KMS-11 (cell line): ENCODE results near the gene TOR2A.

Experiments used
- H2AFZ ChIP-seq: fragments of 200-600 bp; sonication (generic); 2 replicates; pipeline ENCODE4 v1.6.1; 2016; ENCODE audit warnings: antibody characterized with exemption, mixed run types, low read depth
- H3K27ac ChIP-seq: fragments of 200-600 bp; sonication (generic); 2 replicates; pipeline ENCODE4 v1.6.1; 2016; ENCODE audit warnings: mild to moderate bottlenecking, mixed run types
- H3K27me3 ChIP-seq: fragments of 200-600 bp; sonication (generic); 2 replicates; pipeline ENCODE4 v1.6.1; 2017; ENCODE audit warnings: mild to moderate bottlenecking, low read depth, mixed run types, moderate library complexity; ENCODE audit not compliant: insufficient read depth
- H3K36me3 ChIP-seq: fragments of 200-600 bp; sonication (generic); 2 replicates; pipeline ENCODE4 v1.6.1; 2017; ENCODE audit warnings: mild to moderate bottlenecking, mixed run types; ENCODE audit not compliant: insufficient read depth
- H3K4me1 ChIP-seq: fragments of 200-600 bp; sonication (generic); 2 replicates; pipeline ENCODE4 v1.6.1; 2016; ENCODE audit warnings: mild to moderate bottlenecking, low read depth, mixed run types; ENCODE audit not compliant: poor library complexity, severe bottlenecking
- H3K4me2 ChIP-seq: fragments of 200-600 bp; sonication (generic); 2 replicates; pipeline ENCODE4 v1.7.0; 2016; ENCODE audit warnings: mild to moderate bottlenecking, mixed run types
- H3K4me3 ChIP-seq: fragments of 200-600 bp; sonication (generic); IDR thresholded peaks from 2 replicates; pipeline ENCODE4 v1.6.1; 2017; ENCODE audit warnings: low read depth, low read length, mixed read lengths; ENCODE audit not compliant: insufficient read depth
- H3K79me2 ChIP-seq: fragments of 200-600 bp; sonication (generic); 2 replicates; pipeline ENCODE4 v1.6.1; 2016; ENCODE audit warnings: low read depth, mixed run types; ENCODE audit not compliant: insufficient read depth
- H3K9ac ChIP-seq: fragments of 200-600 bp; sonication (generic); 2 replicates; pipeline ENCODE4 v1.6.1; 2016; ENCODE audit warnings: mild to moderate bottlenecking, mixed run types
- H4K20me1 ChIP-seq: fragments of 200-600 bp; sonication (generic); 2 replicates; pipeline ENCODE4 v1.6.1; 2016; ENCODE audit warnings: mild to moderate bottlenecking, mixed run types; ENCODE audit not compliant: insufficient read depth
- TF ChIP-seq, protein P1 (sequence below): fragments of 200-600 bp; sonication (generic); conservative IDR thresholded peaks from 2 replicates; pipeline ENCODE4 v1.6.1; 2017; ENCODE audit warnings: low read depth, mild to moderate bottlenecking, antibody characterized with exemption, low read length, moderate library complexity, mixed read lengths

TOR2A gene

DNA sequence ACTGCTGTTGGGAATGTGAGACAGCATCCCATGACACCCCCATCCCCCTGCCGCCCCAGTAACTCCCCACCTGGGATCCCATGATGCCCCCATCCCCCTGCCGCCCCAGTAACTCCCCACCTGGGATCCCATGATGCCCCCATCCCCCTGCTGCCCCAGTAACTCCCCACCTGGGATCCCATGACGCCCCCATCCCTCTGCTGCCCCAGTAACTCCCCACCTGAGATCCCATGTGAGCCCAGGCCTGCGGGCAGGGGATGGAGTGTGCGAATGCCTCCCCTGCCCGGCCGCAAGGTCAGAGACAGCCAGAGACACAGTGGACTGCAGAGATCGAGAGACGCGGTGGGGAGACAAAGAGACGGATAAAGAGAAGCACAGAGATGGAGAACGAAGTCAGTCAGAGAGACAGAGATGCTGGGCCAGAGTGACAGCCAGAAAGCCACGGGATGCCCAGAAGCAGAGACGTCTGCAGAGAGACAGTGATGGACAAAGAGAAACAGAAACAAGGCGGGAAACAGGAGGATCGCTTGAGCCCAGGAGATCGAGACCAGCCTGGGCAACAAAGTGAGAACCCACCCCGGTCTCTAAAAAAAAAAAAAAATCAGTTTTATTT, 42.4 kb upstream of the TOR2A start:
- Histone ChIP-seq H3K4me2 (peak overlapping the region; percentile 98), H2AFZ (no peak overlapping the region), H3K79me2 (peaks cover 31% of the 10 kb centered on the region), H3K4me1 (peaks cover 72% of the 10 kb centered on the region), H4K20me1 (no peaks in the 10 kb centered on the region), H3K4me3 (no peak overlapping the region), H3K27ac (peak overlapping the region; percentile 98), H3K27me3 (no peaks in the 10 kb centered on the region), H3K36me3 (no peaks in the 10 kb centered on the region), H3K9ac (peak overlapping the region; percentile 85)
- TF ChIP-seq, protein P1, sequence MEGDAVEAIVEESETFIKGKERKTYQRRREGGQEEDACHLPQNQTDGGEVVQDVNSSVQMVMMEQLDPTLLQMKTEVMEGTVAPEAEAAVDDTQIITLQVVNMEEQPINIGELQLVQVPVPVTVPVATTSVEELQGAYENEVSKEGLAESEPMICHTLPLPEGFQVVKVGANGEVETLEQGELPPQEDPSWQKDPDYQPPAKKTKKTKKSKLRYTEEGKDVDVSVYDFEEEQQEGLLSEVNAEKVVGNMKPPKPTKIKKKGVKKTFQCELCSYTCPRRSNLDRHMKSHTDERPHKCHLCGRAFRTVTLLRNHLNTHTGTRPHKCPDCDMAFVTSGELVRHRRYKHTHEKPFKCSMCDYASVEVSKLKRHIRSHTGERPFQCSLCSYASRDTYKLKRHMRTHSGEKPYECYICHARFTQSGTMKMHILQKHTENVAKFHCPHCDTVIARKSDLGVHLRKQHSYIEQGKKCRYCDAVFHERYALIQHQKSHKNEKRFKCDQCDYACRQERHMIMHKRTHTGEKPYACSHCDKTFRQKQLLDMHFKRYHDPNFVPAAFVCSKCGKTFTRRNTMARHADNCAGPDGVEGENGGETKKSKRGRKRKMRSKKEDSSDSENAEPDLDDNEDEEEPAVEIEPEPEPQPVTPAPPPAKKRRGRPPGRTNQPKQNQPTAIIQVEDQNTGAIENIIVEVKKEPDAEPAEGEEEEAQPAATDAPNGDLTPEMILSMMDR, result no peak

DNA sequence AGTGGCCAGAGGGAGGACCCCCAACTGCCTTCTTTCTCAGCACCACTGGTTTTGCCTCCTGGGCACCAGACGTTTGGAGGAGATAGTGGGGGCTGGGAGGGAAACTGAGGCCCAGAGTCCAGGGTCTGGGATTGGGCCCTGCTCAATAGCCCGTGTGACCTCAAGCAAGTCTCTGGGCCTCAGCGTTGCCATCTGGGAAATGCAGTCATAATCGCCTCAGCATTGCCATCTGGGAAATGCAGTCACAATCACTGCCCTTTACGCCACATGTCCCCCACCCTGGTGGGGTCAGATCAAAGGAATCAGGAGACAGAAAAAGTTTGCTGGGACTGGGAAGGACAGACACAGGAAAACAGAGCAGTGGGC, 41.8 kb upstream of the TOR2A start:
- Histone ChIP-seq H3K27me3 (no peaks in the 10 kb centered on the region), H3K9ac (peak overlapping the region; percentile 85), H2AFZ (peak overlapping the region; percentile 46; the same call in 1 of the 2 replicates), H3K36me3 (no peaks in the 10 kb centered on the region), H3K4me2 (peak overlapping the region; percentile 98), H3K4me3 (no peak overlapping the region), H3K79me2 (peaks cover 31% of the 10 kb centered on the region), H3K27ac (peak overlapping the region; percentile 98), H3K4me1 (peaks cover 78% of the 10 kb centered on the region), H4K20me1 (no peaks in the 10 kb centered on the region)
- TF ChIP-seq, protein P1, result no peak

DNA sequence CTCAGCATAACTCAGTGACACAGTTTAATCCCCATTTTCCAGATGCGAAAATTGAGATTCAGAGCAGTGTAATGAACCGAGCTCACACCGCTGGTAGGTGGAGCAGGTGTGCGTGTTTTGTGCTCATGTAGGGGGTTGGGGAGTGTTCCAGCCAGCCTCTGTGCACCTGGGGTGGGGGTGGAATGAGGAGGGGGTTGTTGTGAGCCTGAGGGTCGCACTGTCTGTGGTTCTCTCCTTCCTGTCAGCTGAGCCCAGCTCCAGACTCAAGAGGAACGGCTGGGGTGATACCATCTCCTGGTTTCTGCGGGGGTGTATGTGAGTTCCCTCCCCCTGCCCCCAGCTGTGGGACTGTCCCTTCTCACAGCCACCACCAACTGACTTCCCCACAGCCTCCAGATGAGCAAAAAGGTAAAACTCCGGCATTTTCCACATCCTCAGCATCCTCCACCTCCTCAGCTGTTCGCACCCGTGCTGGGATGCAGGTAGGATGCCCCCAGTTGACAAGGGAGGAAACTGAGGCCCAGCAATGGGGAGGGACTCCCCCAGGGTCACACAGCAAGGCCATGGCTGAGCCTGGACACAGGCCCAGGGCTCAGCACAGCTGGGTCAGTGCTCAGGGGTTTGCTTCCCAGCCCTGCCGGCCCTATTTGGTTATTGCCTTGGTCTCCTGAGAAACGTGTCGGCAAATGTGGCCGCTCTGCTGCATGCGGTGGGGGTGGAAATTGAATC, 41.3 kb upstream of the TOR2A start:
- H3K4me3 ChIP-seq, result no peak overlapping the region
- TF ChIP-seq, protein P1, result no peak
- H2AFZ ChIP-seq, result peak overlapping the region; percentile 46; the same call in 1 of the 2 replicates
- no peaks in the 10 kb centered on the region for H4K20me1 ChIP-seq
- peaks cover 83% of the 10 kb centered on the region for H3K4me1 ChIP-seq
- no peaks in the 10 kb centered on the region for H3K27me3 ChIP-seq
- H3K36me3 ChIP-seq, result no peaks in the 10 kb centered on the region
- peak overlapping the region; percentile 98 for H3K4me2 ChIP-seq
- peak overlapping the region; percentile 98 for H3K27ac ChIP-seq
- peaks cover 31% of the 10 kb centered on the region for H3K79me2 ChIP-seq
- peak overlapping the region; percentile 85 for H3K9ac ChIP-seq

DNA sequence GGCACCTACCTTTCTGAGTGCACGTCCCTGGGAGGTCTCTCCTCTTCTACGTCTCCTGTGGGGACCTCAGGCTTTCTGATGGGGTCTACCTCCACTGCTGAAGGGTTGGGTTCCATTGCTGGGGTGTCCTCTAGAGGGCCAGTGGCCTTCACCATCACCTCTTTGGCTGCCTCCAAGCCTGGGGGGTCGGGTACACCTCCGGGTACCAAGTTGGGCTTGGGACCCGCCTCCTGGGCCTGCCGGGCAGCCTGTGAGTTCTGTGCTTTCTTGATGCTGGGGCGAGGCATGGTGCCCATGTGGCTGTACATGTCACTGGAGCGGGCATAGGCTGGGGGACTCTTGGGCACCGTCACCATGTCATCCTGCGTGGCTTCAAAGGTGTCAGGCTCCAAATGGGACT, 38.9 kb upstream of the TOR2A start:
- H3K27ac ChIP-seq, result no peak overlapping the region
- no peaks in the 10 kb centered on the region for H3K27me3 ChIP-seq
- no peak overlapping the region for H3K4me2 ChIP-seq
- H2AFZ ChIP-seq, result no peak overlapping the region
- H4K20me1 ChIP-seq, result no peaks in the 10 kb centered on the region
- no peaks in the 10 kb centered on the region for H3K36me3 ChIP-seq
- peaks cover 77% of the 10 kb centered on the region for H3K4me1 ChIP-seq
- peaks cover 31% of the 10 kb centered on the region for H3K79me2 ChIP-seq
- no peak overlapping the region for H3K9ac ChIP-seq
- H3K4me3 ChIP-seq, result no peak overlapping the region
- TF ChIP-seq, protein P1, result no peak
